ENCODE data around the gene NPRL2.

Gene NPRL2

GRCh38 chr3:50333744-50334328, 16.7 kb downstream of the NPRL2 start:
- in situ Hi-C loops (cut with MboI; ENCODE audit: low sequenced_read_pairs) = no loop called here

GRCh38 chr3:50331364-50331907, 19.1 kb downstream of the NPRL2 start:
- in situ Hi-C loops (cut with MboI; ENCODE audit: low sequenced_read_pairs) = no loop called here

- in situ Hi-C loops (cut with MboI; ENCODE audit: low sequenced_read_pairs) = no loop called here
Measured at GRCh38 chr3:50330330-50330729, 20.2 kb downstream of the NPRL2 start.

DNA sequence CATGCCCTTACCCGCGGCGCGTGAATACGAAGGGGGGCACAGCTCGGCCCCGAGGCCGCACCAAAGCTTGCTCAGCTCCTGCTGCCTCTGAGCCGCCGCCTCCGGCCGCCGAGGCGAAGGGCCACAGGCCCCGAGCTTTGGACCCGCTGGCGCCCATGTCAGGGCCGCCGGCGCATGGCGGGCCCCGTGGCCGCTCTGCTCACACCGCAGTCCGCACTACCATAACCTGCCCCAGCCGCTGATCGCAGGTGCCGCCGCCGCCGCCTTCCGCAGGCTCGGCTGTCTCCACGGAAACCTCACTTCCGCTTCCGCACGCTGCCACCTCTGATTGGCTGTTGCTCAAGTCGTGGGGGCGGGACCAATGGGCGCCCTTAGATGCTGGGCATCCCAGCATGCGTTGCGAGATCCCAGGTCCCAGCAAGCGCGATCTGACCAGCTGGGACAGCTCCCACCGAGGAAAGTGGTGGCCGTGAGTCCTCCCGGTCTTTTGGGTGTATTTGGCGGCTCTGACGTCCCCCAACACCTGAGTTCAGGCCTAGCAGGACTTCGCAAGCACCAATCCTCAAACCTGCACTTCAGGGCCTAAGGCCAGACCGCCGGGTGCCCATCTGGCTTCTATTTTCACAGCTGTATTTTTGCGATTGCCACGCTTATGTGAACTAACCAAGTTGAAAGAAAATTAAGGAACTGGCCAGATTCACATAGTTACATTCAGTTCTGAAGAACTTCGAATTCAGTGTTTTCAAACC, 22.5 kb downstream of the NPRL2 start, which contains the start of gene TUSC2:
Gene TUSC2, minus strand, starts transcription at position 281 of the 749 bp plus-strand sequence. Its CDS starts 124 bp downstream, at position 157.
- in situ Hi-C loops (cut with MboI; ENCODE audit: low sequenced_read_pairs) = no loop called here

- in situ Hi-C loops (cut with MboI; ENCODE audit: low sequenced_read_pairs) = no loop called here
Measured at GRCh38 chr3:50327129-50327528, 23.4 kb downstream of the NPRL2 start.

DNA sequence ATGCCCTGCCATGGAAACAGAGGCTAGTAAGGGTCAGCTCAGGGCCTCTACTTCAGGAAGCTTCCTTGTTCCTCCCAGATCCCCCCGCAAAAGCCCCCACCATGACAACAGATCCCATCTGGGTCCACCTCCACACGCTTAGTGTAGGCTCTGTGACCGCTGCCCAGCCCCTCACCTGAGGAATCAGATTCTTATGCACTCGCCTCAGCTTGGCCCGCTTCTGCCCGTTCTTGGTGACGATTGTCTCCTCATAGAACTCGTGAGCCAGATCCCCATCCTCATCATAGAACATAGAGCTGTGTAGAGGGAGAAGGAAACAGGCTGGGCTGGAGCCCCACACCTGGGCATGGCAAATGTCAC, 24.4 kb downstream of the NPRL2 start:
- in situ Hi-C loops (cut with MboI; ENCODE audit: low sequenced_read_pairs) = no loop called here

- in situ Hi-C loops (cut with MboI; ENCODE audit: low sequenced_read_pairs) = no loop called here
Measured at GRCh38 chr3:50325497-50326181, 24.9 kb downstream of the NPRL2 start.

- in situ Hi-C loops (cut with MboI; ENCODE audit: low sequenced_read_pairs) = no loop called here
Measured at GRCh38 chr3:50325113-50325480, 25.5 kb downstream of the NPRL2 start.

DNA sequence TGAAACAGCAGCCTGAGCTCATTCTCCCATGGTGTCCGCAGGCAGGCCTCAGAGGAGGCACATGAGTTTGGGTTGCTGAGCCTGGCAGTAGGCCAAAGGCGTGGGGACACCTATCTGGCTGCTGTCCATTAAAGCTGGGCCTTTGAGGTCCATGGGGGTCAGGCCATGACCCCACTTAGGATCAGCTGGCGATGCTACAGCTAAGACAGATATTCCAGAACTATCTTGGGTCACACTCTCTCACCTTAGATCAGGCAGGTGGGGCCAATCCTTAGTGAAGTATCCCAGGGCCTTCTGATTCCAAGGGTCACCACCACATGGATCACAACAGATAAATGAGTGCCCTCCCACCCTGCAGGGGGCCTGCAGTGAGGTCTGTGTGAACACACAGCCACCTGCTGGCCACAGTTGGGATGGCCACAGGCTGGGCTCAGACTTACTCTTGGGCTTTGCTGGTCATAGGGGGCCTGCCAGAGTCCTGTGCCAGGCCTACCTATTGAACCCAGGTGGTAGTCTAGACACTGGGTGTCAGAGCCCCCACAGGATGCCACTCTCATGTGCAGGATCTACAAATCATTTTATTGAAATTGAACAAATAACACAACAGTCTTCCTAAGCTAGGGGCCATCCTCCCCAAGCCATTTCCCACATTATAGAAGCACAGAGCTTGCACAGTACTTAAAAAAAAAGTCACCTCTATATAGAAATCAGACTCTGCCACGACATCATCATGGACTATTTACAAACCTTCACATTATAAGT, 26.0 kb downstream of the NPRL2 start:
- in situ Hi-C loops (cut with MboI; ENCODE audit: low sequenced_read_pairs) = no loop called here

- in situ Hi-C loops (cut with MboI; ENCODE audit: low sequenced_read_pairs) = no loop called here
Measured at GRCh38 chr3:50323614-50324199, 26.9 kb downstream of the NPRL2 start.

DNA sequence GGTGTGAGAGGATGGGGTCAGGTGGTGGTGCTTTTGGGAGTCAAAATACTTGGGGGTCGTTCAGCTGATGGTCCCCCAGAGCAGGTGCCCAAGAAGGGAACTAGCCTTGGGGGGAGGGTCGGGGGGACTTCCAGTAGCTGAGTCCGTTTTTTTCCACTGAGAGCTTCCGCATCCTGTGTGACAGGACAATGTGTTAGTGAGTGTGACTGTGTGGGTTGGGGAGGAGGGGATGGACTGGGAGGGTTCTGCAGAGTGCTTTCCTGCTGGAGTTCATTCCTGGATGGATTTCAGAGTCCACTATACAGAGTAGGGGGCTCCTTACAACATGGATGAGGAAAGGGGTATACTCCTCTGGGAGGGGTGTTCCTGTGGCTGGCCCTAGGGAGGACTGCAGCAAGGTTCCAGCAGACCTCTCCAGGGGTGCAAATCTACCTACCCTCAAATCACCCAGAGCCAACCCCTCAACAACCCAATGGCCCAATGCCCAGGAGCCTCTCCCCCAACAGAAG, 27.4 kb downstream of the NPRL2 start:
- in situ Hi-C loops (cut with MboI; ENCODE audit: low sequenced_read_pairs) = no loop called here

- in situ Hi-C loops (cut with MboI; ENCODE audit: low sequenced_read_pairs) = no loop called here
Measured at GRCh38 chr3:50322386-50323091, 28.0 kb downstream of the NPRL2 start, which contains the start of gene HYAL2. TSS of gene HYAL2 (minus strand) at chr3:50322745. CDS start at chr3:50320489, 2,256 bp downstream.

GRCh38 chr3:50322115-50322385, 28.5 kb downstream of the NPRL2 start:
- in situ Hi-C loops (cut with MboI; ENCODE audit: low sequenced_read_pairs) = no loop called here

GRCh38 chr3:50321336-50322114, 29.1 kb downstream of the NPRL2 start:
- in situ Hi-C loops (cut with MboI; ENCODE audit: low sequenced_read_pairs) = no loop called here

- in situ Hi-C loops (cut with MboI; ENCODE audit: low sequenced_read_pairs) = no loop called here
Measured at GRCh38 chr3:50320853-50321335, 29.7 kb downstream of the NPRL2 start.

DNA sequence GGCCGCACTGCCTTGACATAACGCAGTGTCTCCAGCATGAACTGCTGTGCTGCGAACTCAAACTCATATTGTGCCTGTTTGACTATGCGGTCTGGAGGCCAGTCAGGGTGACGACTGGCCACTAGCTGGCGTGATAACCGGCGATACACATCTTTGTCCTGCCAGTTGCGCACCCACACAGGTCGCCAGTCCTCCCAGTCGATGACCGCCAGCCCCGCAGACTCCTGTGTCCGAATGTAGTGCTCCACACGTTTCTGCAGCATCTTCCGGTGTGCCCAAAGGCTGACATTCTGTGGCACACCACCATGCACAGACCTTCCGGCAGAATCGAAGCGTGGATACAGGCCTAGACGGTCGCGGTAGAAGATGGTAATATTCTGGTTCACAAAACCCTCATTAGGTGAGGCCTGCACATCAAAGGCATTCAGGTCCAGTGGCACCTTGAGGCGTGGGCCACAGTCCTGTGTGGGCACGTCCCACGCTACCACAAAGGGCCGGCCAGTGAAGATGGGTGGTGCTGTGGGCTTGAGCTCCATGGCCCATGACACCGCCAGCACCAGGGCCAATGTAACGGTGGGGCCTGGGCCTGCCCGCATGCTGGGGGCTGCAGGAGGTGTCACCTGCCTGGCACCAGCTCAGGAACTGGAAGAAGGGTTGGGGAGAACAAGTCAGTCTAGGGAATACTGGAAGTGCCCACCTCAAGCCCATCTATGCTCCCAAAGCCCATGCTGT, 30.5 kb downstream of the NPRL2 start:
- in situ Hi-C loops (cut with MboI; ENCODE audit: low sequenced_read_pairs) = no loop called here

GRCh38 chr3:50319181-50319893, 31.2 kb downstream of the NPRL2 start:
- in situ Hi-C loops (cut with MboI; ENCODE audit: low sequenced_read_pairs) = no loop called here

GRCh38 chr3:50318615-50319014, 32.0 kb downstream of the NPRL2 start:
- in situ Hi-C loops (cut with MboI; ENCODE audit: low sequenced_read_pairs) = no loop called here
